ENCODE results near the gene CDH4. TPM values are rescaled to one million over a fixed set of nuclear protein-coding genes. Genes with fewer than 3 reads are reported as not detected.

CDH4 gene
- total and polyA plus RNA-seq, 2 of the 8 experiments (the other 6 are each of a cell fraction or from before 2014, with no cell fraction given), result 4.3 to 7.9 TPM

GRCh38 chr20:61904456-61904855, 652.4 kb downstream of the CDH4 start:
- Histone ChIP-seq H3K4me1 (replicated peaks in 1 of 4; ENCODE audit: control insufficient read depth in 3 of 4, insufficient read depth in 4 of 4, low read length in 3 of 4) (no peaks in the 10 kb centered on the region; a peak in 1 of 7 replicates), H3K4me3 (ENCODE audit: extremely low read depth in 1 of 4, insufficient read depth in 2 of 4, low read depth in 3 of 4, low read length in 4 of 4) (no peak overlapping the region), H2BK5ac (ENCODE audit: low read depth, low read length) (no peak overlapping the region), H4K5ac (ENCODE audit: insufficient read length, low read depth, low read length) (no peak overlapping the region), H4K91ac (replicated peaks; ENCODE audit: insufficient read length, low read length) (peak overlapping the region; percentile 65), H4K8ac (ENCODE audit: extremely low read depth, insufficient read depth, low read length) (no peak overlapping the region), H3K27ac (ENCODE audit: low read depth, low read length) (no peak overlapping the region), H3K4ac (replicated peaks; ENCODE audit: insufficient read length, low read depth, low read length) (no peak overlapping the region), H3K14ac (ENCODE audit: insufficient read length) (no peak overlapping the region), H3K23me2 (ENCODE audit: low read depth, low read length) (no peaks in the 10 kb centered on the region), H4K20me1 (replicated peaks in 1 of 2; ENCODE audit: control insufficient read depth in 1 of 2, insufficient read depth in 2 of 2, low read length in 2 of 2) (peaks cover 0 to 1% of the 10 kb centered on the region in 2 experiments), H2AFZ (ENCODE audit: low read length) (no peak overlapping the region), H3K18ac (ENCODE audit: extremely low read depth, low read length) (no peak overlapping the region), H3K36me3 (ENCODE audit: control insufficient read depth in 2 of 4, insufficient read depth in 4 of 4, low read length in 3 of 4) (no peaks in the 10 kb centered on the region), H3K79me2 (ENCODE audit: control insufficient read depth in 1 of 2, insufficient read depth in 2 of 2, low read length in 2 of 2) (no peaks in the 10 kb centered on the region), H3K9ac (replicated peaks in 1 of 4; ENCODE audit: extremely low read depth in 1 of 4, low read depth in 3 of 4, low read length in 3 of 4) (no peak overlapping the region), H2AK5ac (ENCODE audit: low read depth, low read length) (no peak overlapping the region), H3K9me3 (ENCODE audit: insufficient read depth in 2 of 2, low read depth in 1 of 2, low read length in 1 of 2) (no peaks in the 10 kb centered on the region), H3K4me2 (ENCODE audit: insufficient read depth in 1 of 2, low read depth in 2 of 2, low read length in 2 of 2) (no peak overlapping the region), H3K56ac (replicated peaks; ENCODE audit: insufficient read length, low read depth, low read length) (no peak overlapping the region), H3K79me1 (ENCODE audit: low read depth, low read length) (no peaks in the 10 kb centered on the region), H3K27me3 (replicated peaks in 1 of 4; ENCODE audit: control insufficient read depth in 3 of 4, extremely low read depth in 1 of 4, insufficient read depth in 3 of 4, low read length in 3 of 4) (no peaks in the 10 kb centered on the region; a peak in 1 of 7 replicates), H2BK12ac (ENCODE audit: low read depth, low read length) (no peak overlapping the region), H2BK120ac (replicated peaks; ENCODE audit: low read depth, low read length) (no peak overlapping the region), H2BK20ac (ENCODE audit: low read length) (no peak overlapping the region), H2BK15ac (ENCODE audit: low read length) (no peak overlapping the region), H3K23ac (ENCODE audit: insufficient read length) (no peak overlapping the region)
- TF ChIP-seq EZH2 (IDR thresholded peaks at IDR 0.05; ENCODE audit: low read depth, low read length, severe bottlenecking) (no peak), SIRT6 (IDR thresholded peaks at IDR 0.05; ENCODE audit: low read length) (no peak), TEAD4 (IDR thresholded peaks at IDR 0.05; ENCODE audit: low read depth, low read length) (no peak), POLR2A (IDR thresholded peaks at IDR 0.05; ENCODE audit: control extremely low read depth in 1 of 2, low read depth in 2 of 2, low read length in 2 of 2) (no peak), RAD21 (IDR thresholded peaks at IDR 0.05 in 1 of 2, conservative IDR thresholded peaks at IDR 0.05 in 1 of 2; ENCODE audit: low read depth in 2 of 2, low read length in 2 of 2) (no peak), TCF12 (IDR thresholded peaks at IDR 0.05; ENCODE audit: low read depth, low read length) (no peak), BCL11A (IDR thresholded peaks at IDR 0.05; ENCODE audit: low read depth in 2 of 2, low read length in 2 of 2) (no peak), EP300 (IDR thresholded peaks at IDR 0.05; ENCODE audit: borderline replicate concordance in 1 of 2, low read depth in 2 of 2, low read length in 2 of 2) (no peak), PHF8 (conservative IDR thresholded peaks at IDR 0.05; ENCODE audit: low read depth, low read length) (no peak), ASH2L (IDR thresholded peaks at IDR 0.05; ENCODE audit: low read length) (no peak), BRCA1 (IDR thresholded peaks at IDR 0.05; ENCODE audit: low read depth, low read length) (no peak)
- TF ChIP-seq, protein P1, sequence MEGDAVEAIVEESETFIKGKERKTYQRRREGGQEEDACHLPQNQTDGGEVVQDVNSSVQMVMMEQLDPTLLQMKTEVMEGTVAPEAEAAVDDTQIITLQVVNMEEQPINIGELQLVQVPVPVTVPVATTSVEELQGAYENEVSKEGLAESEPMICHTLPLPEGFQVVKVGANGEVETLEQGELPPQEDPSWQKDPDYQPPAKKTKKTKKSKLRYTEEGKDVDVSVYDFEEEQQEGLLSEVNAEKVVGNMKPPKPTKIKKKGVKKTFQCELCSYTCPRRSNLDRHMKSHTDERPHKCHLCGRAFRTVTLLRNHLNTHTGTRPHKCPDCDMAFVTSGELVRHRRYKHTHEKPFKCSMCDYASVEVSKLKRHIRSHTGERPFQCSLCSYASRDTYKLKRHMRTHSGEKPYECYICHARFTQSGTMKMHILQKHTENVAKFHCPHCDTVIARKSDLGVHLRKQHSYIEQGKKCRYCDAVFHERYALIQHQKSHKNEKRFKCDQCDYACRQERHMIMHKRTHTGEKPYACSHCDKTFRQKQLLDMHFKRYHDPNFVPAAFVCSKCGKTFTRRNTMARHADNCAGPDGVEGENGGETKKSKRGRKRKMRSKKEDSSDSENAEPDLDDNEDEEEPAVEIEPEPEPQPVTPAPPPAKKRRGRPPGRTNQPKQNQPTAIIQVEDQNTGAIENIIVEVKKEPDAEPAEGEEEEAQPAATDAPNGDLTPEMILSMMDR (IDR thresholded peaks at IDR 0.05; ENCODE audit: control extremely low read depth in 1 of 3, insufficient read depth in 1 of 3, low read depth in 1 of 3, low read length in 3 of 3), result no peak
- DNase-seq (ENCODE audit: low read depth in 1 of 2, low spot score in 2 of 2), result no peak
- 82% methylated on average over 13 of the region's 14 CpGs; no CpG with 5 or more reads in 1 of the 2 experiments for WGBS, 2 experiments (ENCODE audit: extremely low coverage in 1 of 2, insufficient coverage in 1 of 2, insufficient read length in 1 of 2, insufficient replicate concordance in 2 of 2, low coverage in 1 of 2, low lambda C conversion rate in 2 of 2, missing lambda C conversion rate in 1 of 2)
- ChIA-PET CTCF (ENCODE audit: partially characterized antibody) (interaction anchor here (0.6 to 2.6 kb wide), 3 partner anchors 8 to 17 kb away, joined by 3 to 9 read pairs (median 3); no protein-coding TSS in a partner anchor), POLR2A (ENCODE audit: partially characterized antibody) (interaction anchor here (1.1 kb wide), 1 partner anchor 8 kb away, joined by 4 read pairs; no protein-coding TSS in a partner anchor)
- FAIRE-seq, result no peak

All from H1 (cell line).